MV-4-11 (cell line): ENCODE data around the gene MAPKAPK3.

Experiments used
- DNase-seq: peaks from one replicate; lab custom pipeline; 2025; lab: John Stamatoyannopoulos, UW

The MAPKAPK3 gene

GRCh38 chr3:50609071-50609762 lies 7.7 kb upstream of the MAPKAPK3 start:
- peak; percentile 49 for DNase-seq

- no peak for DNase-seq
Observed at GRCh38 chr3:50609763-50610085, 7.2 kb upstream of the MAPKAPK3 start.

GRCh38 chr3:50610181-50610971 lies 6.6 kb upstream of the MAPKAPK3 start:
- no peak for DNase-seq

GRCh38 chr3:50610992-50611463 lies 5.9 kb upstream of the MAPKAPK3 start:
- DNase-seq, result no peak

GRCh38 chr3:50611464-50612233 lies 5.3 kb upstream of the MAPKAPK3 start, which contains the start of gene CISH:
CISH (minus strand) TSS chr3:50611774; CDS start chr3:50611650, 124 bp downstream.
- peak; percentile 99 for DNase-seq

GRCh38 chr3:50612234-50612882 lies 4.6 kb upstream of the MAPKAPK3 start:
- no peak for DNase-seq

- no peak for DNase-seq
Observed at GRCh38 chr3:50612970-50613846, 3.7 kb upstream of the MAPKAPK3 start.

- no peak for DNase-seq
Observed at GRCh38 chr3:50615190-50615589, 1.8 kb upstream of the MAPKAPK3 start.

GRCh38 chr3:50616003-50616769 lies 765 bp upstream of the MAPKAPK3 start:
- peak; percentile 74 for DNase-seq

- DNase-seq, result peak; percentile 95
Observed at GRCh38 chr3:50616770-50617095, 218 bp upstream of the MAPKAPK3 start.

GRCh38 chr3:50617911-50618481 lies 1.0 kb downstream of the MAPKAPK3 start:
- no peak for DNase-seq

- peak; percentile 96 for DNase-seq
Observed at GRCh38 chr3:50620420-50620819, 3.5 kb downstream of the MAPKAPK3 start.

GRCh38 chr3:50620820-50621219 lies 3.9 kb downstream of the MAPKAPK3 start:
- DNase-seq, result peak; percentile 42

GRCh38 chr3:50622881-50623280 lies 5.9 kb downstream of the MAPKAPK3 start:
- no peak for DNase-seq

- DNase-seq, result peak; percentile 31
Observed at GRCh38 chr3:50623840-50624474, 7.0 kb downstream of the MAPKAPK3 start.

- no peak for DNase-seq
Observed at GRCh38 chr3:50624634-50625033, 7.7 kb downstream of the MAPKAPK3 start.

GRCh38 chr3:50625231-50626182 lies 8.6 kb downstream of the MAPKAPK3 start:
- DNase-seq, result no peak

GRCh38 chr3:50626401-50626800 lies 9.4 kb downstream of the MAPKAPK3 start:
- no peak for DNase-seq
